Measurements from ENCODE around the gene SIDT1.
"Not testable (repeated sequence)": the region's sequence is repeated elsewhere in the genome, so short reads cannot be mapped to it uniquely, and the experiment has no call there.

The SIDT1 gene

DNA sequence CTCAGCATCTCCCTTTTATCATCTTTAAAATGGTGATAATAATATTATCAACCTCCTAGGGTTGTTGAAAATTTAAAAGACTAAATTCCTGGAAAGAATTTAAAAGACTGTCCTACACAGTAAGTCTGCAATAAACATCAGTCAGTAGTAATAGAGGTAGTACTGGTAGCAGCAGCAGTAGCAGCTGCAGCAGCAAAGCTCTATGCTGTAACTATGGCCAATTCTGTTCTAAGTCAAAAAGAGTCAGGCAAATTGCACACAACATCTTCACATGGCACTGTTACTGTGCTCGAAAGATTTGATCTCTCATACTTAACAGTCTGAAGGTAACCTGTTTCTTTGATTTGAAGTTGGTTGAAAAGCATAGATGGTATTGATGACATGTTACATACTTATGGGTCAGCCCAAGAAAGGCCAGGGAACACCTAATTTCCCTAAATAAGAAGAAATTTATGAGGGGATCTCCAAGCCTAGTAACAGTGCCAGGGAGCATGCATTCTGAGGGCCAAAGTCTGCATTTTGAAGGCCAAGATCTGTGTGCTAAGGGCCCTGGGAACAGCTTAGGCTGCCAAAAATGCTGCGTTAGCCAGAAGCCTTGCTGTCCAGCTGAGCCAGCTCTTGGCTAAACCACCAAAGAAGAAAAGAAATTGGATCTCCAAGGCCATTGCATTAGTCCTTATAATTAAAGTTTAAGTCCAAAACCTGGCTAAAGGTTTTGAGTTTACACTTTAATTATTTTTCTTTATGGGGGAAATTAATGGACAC, 68.2 kb downstream of the SIDT1 start:
- DNase-seq, result no peak

GRCh38 chr3:113601240-113601639, 68.9 kb downstream of the SIDT1 start:
- no peak for DNase-seq

DNA sequence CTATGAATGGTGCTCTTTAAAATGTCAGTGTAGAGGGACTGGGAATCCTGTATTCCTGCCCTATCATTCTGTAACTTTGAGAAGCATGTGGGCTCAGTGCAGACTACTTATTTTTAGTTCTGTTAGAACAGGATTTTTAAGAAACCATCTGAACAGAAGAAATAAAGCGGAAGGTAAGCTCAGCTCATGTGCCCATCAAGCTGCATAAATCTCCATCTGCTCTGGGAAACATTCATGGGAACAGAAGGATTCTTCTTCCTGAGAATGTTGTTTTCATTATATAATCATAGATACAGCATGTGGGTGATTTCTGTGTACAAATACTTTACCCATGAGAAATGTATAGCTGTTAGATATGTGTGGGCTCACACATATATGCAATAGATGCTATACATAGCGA, 69.9 kb downstream of the SIDT1 start:
- DNase-seq, result no peak

DNA sequence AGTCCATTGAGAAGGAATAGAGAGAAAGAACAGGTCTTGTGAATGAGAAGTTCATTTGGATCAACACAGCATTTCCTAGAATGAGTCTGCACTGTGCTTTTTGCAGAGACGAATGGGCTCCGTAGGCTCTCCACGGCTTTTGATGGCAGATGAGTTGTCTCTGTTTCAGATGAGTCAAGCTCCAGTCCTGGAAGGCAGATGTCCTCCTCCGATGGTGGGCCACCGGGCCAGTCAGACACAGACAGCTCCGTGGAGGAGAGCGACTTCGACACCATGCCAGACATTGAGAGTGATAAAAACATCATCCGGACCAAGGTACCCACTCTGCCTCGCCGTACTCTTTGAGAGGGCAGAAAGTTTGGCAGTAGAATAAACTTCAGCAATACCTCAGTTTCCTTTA, 70.5 kb downstream of the SIDT1 start:
- DNase-seq, result no peak

DNA sequence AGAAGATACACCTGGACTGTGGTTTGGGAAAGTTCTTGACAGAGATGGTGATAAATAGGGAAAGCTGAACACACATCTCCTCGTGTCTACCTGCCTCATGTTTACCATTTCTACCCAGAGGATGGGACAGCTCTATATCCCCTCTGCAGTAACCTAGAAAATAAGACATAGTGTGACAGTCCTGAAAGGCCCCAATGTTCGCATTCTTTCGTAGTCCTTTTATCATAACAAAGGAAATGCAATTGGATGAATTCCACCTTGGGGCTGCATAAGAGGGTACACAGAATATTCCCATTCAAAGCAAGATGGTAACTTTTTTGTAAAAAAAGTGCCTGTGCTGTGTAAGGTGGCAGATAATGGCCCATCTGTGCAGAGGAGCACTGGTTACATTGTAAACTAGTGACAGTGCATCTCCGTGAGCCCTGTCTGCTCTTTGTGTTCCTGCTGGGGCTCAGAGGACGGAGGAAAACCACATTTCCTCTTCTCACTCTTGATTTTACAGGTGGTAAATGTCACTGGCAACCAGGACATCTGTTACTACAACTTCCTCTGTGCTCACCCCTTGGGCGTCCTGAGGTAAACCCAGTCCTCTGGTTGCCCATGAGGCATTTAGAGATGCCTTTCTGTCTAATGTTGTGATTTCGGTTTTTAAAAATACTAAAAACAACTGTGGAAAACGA, 74.3 kb downstream of the SIDT1 start:
- DNase-seq, result no peak

DNA sequence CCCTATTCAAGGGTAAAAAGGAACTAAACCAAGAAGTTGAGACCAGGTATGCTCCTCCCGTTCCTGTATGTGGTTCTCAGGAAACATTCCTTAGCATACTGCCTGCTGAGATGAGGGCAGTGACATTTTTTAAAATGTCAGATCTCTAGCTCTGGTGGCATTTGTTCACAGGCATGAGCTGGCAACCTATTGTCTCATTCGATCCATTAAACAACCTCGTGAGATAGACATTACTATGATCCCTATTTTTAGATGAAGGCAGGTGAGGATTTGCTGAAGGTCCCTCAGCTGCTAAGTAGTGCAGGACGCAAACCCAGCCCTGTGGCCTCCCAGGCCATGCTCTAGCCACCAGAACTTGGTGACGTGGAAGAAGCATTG, 74.9 kb downstream of the SIDT1 start:
- no peak for DNase-seq

DNA sequence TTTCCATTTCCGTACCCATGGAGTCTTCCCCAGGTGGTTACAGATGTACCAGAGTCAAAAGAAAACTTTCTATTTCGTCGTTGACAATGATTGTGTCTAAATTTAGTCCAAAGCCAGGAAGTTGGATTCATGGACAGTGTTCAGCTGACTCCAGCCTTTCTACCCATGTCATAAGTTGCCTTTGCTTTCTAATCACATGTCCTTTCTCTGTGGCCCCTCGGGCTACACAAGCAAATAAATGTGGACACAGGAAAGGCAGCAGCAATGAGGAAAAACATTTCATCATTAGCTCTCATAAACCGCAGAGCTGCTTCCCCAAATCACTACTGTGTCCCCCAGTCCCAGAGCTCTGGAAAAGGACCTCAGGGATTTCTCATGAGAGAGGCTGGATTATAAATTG, 82.0 kb downstream of the SIDT1 start:
- no peak for DNase-seq

DNA sequence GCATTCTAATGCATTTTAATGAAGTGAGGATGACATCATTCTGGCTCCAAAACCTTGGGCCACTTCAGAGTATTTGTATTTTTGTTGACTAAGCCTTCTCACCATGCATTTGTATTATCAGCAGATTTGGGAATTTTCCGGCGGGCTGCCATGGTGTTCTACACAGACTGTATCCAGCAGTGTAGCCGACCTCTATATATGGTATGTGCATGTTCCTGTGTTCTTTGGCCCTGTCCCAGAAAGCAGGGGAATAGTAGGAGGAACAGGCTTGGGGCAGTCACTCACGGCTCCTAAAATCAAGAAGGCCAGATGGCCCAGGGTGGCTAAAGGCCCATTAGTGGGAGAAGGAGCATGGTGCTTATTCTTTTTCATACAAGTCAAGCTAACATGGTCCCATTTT, 83.6 kb downstream of the SIDT1 start:
- no peak for DNase-seq

DNA sequence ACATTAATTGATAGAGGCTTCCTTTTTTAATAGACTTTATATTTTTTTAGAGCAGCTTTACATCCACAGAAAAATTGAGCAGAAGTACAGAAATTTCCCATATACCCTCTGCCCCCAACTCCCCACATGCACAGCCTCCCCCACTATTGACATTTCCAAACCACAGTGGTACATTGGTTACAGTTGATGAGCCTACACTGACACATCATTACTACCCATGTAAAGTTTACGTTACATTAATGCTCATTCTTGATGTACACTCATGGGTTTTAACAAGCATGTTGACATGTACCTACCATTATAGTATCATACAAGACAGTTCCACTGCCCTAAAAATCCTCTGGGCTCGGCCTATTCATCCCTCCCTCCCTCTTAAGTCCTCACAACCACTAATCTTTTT, 85.4 kb downstream of the SIDT1 start:
- no peak for DNase-seq

GRCh38 chr3:113620091-113620490, 87.7 kb downstream of the SIDT1 start:
- DNase-seq, result peak; percentile 11

GRCh38 chr3:113623324-113623723, 91.0 kb downstream of the SIDT1 start:
- DNase-seq, result no peak

DNA sequence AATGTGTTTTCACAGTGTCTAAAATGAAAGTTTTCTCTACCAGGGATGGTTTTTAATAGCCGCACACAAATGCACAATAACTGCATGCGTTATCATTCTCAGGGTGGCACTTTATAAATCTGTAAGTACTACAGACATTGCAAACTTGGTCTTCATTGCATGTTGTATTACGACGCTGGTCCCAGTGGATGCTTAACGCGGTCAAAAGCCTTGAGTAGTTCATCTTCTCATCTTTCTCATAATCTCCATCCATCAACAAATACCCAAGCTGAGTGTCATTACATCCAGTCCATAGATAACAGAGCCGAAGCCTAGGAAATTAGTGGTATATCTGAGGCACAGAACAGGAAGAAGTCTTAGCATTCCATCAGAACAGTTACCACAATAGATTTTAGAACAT, 91.5 kb downstream of the SIDT1 start:
- DNase-seq, result no peak

DNA sequence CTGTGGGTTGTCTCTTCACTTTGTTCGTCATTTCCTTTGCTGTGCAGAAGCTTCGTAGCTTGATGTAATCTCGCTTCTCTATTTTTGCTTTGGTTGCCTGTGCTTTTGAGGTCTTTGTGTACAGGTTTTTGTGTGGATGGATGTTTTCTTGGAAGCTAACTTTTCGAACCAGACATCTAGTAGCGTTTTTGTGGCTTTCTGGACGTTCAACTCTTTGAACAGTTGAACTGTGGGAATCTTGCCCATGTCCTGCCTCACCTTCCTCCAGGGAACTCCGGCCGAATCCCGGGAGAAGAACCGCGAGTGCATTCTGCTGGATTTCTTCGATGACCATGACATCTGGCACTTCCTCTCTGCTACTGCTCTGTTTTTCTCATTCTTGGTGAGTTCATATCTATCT, 93.5 kb downstream of the SIDT1 start:
- no peak for DNase-seq

GRCh38 chr3:113626503-113627371, 94.4 kb downstream of the SIDT1 start:
- peak; percentile 93 for DNase-seq

GRCh38 chr3:113628316-113628715, 96.0 kb downstream of the SIDT1 start:
- DNase-seq, result no peak

- no peak for DNase-seq
Measured at GRCh38 chr3:113628788-113629187, 96.4 kb downstream of the SIDT1 start.

DNA sequence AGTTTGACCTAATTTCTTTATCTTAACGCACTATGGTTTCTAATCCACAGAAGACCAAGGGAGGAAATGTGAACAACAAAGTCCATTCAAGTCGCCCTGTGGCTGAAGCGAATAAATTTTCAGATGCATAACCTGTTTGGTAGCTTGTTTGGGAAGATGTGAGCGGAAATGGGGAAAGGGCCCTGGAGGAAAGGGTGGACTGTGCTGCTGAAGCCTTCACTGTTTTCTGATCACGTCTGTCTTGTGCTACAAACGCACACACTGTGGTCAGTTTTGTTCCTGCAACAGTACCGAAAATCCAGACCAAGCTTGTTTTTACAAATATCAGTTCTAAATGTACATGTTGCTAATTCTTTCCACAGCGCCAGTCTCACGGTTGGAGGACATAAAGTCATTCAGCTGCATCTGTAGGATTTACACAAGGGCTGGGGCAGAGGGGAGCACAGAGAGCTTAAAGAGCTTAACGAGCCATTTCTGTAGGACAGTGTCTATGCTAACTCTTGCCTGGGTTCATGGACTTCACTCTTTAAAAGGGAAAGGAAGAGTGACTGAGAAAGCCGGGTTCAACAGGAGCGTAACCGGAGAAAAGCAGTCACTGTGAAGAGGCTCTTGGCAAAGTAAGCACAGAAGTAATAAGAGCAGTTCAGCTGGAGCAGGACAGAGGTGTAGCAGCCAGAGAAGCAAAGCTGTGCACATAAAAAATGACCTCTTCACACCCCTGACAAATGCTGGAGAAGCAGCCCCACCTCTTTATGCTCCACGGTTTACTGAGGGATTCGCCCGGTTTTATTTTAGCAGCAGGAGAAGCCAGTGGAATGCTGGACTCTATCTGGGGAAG, 97.4 kb downstream of the SIDT1 start:
- peak; percentile 5 for DNase-seq

GRCh38 chr3:113630956-113631542, 98.7 kb downstream of the SIDT1 start:
- peak; percentile 8 for DNase-seq

GRCh38 chr3:113631573-113631972, 99.2 kb downstream of the SIDT1 start:
- no peak for DNase-seq

DNA sequence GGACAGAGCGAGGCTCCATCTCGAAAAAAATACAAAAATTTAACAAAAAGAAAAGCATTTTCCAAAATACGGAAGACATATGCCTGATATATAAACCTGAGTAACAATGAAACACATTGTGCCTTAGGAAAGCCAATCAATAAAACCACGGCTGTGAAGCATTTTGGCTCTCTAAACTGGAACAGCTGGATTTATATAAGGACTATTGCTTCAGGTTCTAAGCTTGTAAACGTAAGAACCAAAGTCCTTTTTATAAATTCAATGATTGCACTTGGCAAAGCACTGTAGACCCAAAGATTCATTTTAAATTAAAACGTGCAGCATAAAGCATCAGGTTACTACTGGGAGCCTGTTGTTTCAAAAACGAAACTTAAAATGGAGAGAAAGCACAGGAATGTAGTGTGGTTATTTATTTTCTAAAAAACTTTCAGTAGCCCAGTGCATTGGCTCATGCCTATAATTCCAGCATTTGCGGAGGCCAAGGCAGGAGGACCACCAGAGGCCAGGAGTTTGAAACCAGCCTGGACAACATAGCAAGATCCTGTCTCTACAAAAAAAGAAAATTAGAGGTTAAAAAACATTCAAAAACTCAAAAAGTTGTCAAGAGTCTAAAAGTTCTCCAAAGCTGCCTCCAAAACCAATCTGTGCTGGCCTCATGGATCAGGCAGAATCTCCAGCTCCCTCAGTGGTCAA, 102.6 kb downstream of the SIDT1 start:
- DNase-seq, result no peak

DNA sequence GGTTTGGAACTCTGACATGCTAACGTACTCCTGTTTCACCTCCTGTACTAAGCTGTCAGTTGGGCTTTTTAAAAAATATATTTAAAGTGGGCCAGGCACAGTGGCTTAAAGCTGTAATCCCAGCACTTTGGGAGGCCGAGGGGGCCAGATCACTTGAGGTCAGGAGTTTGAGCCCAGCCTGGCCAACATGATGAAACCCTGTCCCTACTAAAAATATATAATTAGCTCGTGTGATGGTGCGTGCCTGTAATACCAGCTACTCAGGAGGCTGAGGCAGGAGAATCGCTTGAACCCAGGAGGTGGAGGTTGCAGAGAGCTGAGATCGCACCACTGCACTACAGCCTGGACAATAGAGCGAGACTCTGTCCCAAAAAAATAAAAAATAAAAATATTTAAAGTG, 103.7 kb downstream of the SIDT1 start:
- DNase-seq, result not testable (repeated sequence)

- DNase-seq, result no peak
Measured at GRCh38 chr3:113637756-113638155, 105.4 kb downstream of the SIDT1 start.

Measured in OCI-M1 (cell line).